NCI-H1048 (cell line): ENCODE results near the gene MCTP1.
"Not testable (repeated sequence)": the region's sequence is repeated elsewhere in the genome, so short reads cannot be mapped to it uniquely, and the experiment has no call there.

ENCODE experiments used
- DNase-seq: peaks from one replicate; lab custom pipeline; 2025; lab: John Stamatoyannopoulos, UW

The MCTP1 gene

DNA sequence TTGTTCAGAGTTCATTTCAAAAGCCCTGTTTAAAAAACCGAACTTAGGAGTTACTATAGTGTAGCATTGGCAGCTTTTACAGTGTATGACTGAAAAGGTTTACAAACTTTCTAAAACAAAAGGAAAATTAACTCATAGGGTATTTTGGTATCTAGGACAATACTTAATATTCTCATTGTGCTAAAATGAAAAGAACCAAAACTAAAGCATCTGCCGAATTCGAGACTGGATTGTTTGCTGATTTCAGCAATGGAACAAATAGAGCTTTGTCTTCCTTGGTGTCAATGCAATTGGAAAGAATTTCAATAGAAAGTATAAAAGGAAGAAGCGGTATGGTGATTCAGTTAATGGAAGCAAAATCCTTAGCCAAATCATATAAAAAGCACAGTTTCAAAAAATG lies 412.4 kb downstream of the MCTP1 start:
- no peak for DNase-seq

DNA sequence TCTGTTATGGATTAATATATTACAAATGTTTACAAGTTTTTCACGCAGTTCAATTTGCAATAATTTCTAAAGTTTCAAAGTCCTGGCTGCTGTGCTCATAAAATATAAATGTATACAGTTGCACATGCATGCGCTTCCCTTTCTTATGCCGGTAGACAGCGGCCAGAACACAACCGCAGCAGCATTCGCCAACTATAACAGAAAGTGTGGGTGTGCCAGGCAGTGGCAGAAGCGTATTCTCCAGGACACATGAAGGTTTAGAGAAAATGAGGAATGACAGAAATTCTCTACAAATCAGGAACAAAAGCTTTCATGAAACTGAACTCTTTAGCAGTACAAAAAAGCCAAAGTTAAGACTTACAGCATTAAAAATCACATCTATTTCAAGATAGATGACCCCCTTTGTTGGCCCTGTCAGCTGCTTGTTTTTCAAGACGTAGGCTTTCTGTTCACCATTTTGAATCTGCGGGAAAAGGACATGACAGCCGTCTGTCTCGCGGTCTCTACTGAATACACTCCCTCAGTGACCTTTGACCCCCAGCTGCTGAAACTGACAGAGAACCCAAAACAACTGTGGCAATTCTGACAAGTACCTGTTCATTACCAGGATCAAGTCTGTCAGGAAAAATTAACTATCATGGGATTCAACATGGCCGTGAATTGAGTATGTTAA lies 414.2 kb downstream of the MCTP1 start:
- DNase-seq = no peak

DNA sequence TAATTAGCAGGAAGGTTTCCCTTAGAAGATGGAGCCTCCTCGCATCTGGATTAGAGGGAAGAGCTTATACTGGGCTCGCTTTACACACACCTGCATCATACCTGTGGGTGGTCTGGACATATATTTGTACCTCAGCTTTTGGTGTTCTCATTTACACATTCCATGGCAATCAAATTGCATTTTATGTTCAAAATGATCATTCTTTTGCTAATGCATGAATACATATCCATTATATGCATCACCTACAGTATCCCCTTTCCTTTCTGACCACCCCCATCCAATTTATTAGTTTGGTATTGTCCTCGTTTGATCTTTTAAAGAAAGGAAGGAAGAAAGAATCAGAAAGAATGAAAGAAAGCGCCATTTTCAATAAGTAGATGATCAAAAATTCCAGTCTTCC lies 415.0 kb downstream of the MCTP1 start:
- no peak for DNase-seq

DNA sequence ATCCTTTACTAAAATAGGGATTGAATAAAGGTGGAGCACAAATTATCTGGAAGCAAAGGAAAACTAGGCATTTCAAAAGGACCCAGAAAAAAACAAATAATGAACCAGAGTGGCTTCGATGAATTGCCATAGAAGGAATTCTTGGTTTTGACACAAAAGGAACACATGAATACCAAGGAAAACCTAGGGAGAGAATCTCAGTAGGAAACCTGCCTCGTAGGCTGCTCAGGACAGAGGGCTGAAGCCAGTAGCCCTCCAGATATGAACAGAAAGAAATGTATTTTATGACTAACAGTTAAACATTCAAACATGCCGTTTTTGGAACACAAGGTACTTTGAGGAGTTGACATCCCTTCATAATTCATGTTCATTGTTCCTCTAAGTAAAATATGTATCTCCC lies 420.9 kb downstream of the MCTP1 start:
- no peak for DNase-seq

DNA sequence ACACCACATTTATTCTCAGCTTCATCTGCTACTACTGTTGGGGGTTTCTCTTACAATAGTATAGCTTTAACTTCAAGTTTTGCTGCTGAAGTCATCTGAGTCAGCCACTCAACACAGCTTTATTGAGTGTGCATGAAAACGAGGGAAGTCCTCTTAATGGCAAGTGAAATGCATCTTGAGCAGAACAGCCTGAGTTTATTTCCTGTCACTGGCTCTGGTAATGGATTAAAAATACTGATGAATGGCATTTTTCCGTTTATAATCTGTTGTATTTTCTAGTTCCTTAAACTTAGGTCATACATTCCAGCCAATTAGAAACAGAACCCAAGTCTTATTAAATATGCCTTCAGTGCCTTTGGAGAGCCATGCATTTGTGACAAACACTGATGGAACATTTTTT lies 427.8 kb downstream of the MCTP1 start:
- no peak for DNase-seq

DNA sequence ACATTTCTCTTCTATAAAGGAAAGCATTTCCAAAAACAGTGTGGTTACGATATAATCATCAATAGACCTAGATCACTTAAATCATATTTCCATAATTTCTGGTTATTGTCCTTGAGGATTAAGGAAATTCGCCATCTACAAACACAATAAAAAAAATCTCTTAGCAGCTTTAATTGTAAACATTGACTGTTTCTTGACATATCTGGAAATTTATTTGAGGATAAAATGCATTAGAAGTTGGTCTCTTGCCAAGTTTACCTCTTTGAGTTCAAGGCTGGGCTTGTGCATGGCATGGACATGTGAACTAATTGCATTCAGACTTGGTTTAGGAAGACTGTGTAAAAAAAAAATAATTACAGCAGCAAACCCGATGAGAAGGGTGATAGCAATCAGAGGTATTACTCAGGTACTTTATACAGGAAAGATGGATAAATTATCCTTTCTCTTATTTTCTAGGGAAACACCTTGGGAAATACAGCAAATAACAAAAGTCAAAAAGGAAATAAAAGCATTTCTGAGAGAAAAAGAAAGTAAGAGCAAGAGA lies 428.6 kb downstream of the MCTP1 start:
- DNase-seq = no peak

DNA sequence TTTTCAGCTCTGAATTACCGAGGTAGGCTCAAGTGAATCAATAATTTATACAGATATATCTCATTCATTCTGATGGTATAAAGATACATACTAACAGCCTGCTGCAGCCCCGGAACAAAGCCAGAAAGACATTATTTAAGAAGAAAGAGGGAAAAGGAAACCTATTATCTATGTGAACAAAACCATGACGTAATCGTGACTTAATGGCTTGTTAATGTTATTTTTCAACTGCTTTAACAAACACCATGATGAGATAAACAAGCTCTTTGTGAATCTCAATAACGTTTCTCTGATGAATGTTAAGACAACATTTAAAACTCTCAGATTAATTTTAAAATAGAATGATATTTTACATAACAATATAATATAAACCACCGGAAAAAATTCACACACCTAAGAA lies 429.4 kb downstream of the MCTP1 start:
- DNase-seq = no peak

DNA sequence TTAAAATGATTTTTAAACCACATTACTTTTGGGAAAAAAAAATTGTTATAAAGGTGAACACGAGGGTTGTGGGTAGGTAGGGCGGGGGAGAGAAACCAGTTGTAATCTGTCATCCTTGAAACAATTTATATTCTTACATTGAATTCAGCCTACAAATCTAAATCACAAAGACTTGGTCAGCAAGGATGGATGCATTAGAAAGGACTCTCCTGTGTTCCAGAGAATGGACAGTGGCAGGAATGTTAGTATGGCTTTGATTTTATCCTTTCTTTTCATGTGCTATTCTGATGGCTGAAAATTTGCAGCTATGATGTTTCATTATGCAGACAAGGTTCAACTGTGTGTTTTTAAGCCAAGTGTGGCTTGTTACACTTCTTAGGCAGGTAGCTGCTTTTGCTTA lies 431.8 kb downstream of the MCTP1 start:
- no peak for DNase-seq

DNA sequence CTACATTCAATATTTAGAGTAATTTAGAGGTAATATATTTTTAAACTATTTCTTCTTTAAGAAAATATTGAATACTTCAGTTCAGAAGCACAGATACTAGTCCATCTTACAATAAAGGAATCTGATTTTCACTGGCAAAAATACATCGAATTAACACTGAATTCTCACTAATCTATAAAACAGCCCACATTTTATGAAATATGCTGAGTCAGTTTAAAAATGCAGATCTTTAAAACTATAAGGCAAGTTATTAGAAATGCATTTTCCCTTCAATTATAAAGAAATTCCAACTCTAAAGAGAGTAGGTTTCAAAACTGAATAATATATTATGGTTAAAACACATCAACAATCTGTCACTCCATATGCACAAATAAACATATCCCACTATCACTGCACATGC lies 433.9 kb downstream of the MCTP1 start:
- DNase-seq = no peak

DNA sequence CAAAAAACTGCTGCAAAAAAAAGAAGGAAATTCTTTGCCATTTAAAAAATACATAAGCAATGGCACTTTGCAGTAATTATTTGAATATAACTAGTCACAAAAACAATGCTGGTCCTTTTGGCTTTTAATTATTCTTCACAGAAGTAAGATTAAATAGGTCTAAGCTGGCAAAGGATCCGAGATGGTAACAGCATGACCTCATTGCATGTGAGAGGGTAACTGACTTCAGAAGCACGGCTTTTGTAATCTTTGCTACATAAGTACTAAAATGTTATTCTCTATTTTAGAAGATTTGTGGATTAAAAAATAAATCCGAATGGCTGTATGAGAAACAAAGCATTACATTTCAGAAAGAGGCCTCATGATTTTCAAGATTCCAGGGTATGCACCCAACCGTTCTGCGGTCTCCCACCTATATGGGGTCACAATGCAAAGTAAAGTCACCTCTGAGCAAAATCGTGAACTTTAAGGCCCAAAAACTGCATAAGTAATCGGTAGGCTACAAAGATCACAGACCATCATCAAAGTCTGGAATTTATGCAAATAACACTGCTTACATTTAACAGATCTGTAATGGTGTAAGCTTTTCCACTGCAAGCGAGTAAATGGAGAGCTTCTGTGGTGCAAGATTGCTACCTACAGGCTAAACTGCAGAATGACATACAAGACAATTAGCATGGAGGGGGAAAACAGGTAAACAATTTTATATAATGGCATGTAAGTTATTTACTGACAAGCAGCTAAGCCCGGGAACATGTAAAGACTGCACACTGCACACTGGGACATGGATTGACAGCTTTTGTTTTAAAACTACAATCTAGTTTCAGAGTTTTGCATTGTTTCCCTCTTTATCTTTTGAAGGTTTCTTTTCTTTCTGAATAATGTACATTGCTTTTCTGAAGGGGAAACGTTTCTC lies 434.8 kb downstream of the MCTP1 start:
- DNase-seq = peak; percentile 61

DNA sequence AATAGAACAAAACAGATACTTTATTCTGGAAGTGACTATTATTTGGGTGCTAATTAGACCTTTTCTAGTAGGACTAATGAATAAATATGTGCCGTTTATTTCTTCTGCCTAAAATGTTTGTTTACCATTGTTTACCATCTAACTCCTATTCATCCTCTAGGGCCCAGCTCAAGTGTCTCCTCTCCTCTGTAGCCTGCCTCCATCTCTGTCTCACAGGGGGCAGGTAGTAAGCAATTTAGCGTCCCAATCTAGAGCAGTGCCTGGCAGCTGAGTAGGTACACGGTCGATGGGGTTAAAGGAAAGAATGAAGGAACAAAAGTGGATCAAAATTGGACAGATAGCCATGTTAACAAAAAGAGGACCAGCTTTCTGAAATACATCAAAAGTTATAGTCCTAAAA lies 435.6 kb downstream of the MCTP1 start:
- DNase-seq = no peak

DNA sequence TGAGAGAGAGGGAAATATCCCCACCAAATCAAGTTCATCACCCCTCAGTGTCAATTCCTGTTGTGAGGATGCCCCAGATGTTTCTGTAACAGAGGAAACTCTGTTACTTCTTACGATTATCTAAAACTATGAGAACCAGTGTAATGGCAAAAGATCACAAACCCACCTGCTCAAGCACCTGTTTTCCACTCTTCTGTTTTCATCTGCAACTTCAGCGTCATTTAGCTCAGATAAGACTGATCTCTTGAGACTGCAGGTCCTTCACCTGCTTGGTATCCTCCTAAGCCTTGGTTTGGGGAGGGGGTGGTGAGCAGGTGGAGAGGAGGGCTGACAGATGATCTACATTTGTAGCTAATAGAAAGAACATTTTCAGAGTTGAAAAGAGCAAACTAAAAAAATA lies 437.2 kb downstream of the MCTP1 start:
- no peak for DNase-seq

DNA sequence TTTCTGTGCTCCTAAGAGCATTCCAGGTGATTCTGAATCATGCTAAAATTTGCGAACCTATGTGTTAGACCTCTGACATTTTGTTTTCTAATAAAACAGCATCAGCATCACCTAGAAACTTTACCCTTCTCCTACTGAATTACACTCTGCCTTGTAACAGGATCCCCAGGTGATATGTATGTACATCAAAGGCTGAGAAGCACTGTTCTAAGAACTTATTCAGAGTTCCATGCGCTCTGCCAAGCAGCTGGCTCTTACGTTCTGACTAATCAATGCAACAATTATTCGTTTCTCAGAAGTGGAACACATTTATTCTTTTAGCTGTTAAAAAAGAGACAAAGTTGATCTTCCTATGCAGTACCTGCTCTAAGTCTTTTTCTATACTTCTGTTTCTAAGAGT lies 437.9 kb downstream of the MCTP1 start:
- no peak for DNase-seq

DNA sequence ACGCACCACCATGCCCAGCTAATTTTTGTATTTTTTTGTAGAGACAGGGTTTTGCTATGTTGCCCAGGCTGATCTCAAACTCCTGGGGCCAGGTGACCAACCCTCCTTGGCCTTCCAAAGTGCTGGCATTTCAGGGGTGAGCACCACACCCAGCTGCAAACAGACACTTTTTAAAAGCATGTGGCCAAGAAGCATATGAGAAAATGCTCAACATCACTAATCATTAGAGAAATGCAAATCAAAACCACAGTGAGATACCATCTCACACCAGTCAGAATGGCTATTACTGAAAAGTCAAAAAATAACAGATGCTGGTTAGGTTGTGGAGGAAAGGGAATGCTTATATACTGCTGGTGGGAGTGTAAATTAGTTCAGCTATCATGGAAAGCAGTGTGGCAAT lies 439.2 kb downstream of the MCTP1 start:
- not testable (repeated sequence) for DNase-seq

DNA sequence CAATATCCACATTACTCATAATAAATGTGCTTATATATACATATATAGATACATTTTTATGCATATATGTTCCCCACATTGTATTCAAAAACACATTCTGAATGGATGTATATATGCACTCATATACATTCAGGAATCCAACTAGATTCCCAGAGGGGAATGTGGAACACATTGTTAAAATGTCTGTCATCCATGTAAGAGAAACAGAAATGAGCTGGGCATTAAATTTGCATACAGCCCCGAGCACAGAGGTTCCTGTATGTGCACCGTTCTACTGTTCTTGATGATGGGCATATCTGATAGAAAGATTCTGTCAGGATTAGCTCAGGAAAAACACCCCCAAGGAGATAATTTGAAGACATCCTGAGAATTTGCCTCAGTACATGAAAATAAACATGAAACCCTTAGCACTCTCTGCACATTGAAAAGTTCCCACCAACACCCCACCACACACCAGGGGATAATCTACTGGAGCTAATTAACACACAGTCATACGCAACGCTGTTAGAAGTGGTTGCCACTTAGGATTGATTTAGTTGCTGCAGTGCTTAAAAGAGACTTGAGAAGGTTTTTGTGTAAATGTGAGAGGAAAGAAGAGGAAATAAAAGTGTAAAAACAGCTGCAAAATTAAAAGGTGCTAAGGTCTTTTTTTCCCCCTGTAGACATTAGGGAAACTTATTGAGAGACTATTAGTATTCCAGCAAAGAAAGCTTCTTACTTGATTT lies 443.1 kb downstream of the MCTP1 start:
- no peak for DNase-seq

DNA sequence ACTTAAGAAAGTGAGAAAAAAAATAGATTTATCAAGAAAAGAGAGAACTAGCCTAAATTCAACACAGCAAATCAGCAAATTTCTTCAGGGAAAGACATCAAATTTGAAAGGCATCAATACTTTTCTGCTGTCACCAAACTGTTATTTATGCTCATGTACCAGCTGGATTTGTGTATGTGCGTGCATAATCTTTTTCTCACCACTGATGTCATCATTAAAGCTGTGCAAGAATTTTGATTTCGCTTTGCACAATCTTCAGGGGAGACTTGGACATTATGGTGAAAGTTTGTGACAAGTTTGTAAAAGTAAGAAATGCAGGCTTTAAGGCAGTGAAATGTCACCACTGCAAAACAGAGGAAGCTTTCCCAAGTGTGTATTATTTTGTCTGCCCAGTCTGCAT lies 451.0 kb downstream of the MCTP1 start:
- DNase-seq = no peak

DNA sequence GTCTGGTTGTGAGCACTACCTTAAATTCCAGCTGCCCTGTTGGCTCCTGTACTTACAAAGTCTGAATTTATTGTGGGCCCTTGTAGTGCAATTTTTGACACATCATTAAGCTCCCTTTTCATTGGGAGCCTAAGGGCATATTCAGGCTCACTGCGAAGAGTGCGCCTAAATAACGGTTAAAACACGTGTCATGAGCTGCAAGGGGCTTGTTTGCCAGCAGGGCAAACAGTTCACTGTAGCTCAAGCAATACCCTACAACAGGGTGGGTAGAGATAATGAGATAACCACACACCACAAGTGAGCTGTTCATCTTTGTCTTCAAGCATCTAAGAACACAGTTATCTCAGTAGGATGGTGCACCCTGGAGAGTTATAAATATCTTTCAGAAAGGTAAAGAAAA lies 452.2 kb downstream of the MCTP1 start:
- no peak for DNase-seq

DNA sequence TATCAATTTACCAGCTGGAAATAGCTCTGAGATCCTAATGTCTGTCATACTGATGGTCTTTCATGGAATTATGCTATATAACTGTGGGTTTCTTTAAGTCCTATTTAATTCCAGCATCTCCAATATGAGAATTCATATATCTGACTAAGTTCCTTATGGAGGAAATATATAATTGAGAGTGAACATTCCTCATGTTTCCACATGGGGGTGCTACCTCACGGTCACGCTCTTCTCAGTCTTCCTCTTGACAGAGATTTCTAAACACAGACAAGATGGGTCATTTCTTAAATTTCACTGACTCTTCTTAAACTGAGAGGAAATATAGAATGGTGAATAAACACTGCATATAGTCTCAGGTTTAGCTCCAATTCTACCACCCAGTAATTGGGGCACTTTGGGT lies 454.4 kb downstream of the MCTP1 start:
- DNase-seq = no peak

DNA sequence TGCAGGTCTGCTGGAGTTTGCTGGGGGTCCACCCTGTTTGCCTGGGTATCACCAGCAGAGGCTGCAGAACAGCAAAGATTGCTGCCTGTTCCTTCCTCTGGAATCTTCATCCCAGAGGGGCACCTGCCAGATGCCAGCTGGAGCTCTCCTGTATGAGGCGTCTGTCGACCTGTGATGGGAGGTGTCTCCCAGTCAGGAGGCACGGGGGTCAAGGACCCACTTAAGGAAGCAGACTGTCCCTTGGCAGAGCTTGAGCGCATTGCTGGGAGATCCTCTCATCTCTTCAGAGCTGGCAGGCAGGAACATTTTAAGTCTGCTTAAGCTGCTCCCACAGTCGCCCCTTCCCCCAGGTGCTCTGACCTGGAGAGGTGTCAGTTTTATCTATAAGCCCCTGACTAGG lies 456.7 kb downstream of the MCTP1 start:
- not testable (repeated sequence) for DNase-seq

DNA sequence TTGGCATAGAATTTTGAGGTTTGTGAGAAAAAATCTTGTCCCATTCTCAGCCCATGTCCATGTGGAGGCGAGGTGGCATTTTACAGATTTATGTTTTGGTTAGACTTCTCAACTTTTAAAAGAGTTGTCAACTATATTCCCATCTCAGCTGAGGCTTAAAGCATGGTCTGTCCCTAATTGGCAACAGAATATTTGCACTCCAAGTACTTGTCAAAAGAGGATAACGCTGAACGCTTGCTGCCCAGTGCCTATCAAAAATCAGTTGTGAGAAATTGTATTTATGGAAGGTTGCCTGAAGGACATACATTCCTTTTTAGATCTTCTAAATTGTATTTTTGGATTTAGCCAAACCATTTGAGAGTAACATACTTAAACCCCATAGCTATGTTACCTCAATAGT lies 464.4 kb downstream of the MCTP1 start:
- no peak for DNase-seq

DNA sequence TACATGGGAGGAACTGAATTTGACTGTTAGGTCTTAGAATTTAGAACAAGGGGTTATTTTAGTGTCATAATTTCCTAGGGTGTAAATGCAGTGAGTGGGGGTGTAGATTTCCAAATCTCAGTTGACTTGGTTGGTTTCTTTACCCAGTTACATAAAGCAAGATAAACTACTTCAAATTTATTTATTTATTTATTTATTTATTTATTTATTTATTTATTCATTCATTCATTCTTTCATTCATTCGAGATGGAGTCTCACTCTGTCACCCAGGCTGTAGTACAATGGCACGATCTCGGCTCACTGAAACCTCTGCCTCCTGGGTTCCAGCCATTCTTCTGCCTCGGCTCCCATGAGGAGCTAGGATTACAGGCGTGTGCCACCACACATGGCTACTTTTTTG lies 466.0 kb downstream of the MCTP1 start:
- no peak for DNase-seq

DNA sequence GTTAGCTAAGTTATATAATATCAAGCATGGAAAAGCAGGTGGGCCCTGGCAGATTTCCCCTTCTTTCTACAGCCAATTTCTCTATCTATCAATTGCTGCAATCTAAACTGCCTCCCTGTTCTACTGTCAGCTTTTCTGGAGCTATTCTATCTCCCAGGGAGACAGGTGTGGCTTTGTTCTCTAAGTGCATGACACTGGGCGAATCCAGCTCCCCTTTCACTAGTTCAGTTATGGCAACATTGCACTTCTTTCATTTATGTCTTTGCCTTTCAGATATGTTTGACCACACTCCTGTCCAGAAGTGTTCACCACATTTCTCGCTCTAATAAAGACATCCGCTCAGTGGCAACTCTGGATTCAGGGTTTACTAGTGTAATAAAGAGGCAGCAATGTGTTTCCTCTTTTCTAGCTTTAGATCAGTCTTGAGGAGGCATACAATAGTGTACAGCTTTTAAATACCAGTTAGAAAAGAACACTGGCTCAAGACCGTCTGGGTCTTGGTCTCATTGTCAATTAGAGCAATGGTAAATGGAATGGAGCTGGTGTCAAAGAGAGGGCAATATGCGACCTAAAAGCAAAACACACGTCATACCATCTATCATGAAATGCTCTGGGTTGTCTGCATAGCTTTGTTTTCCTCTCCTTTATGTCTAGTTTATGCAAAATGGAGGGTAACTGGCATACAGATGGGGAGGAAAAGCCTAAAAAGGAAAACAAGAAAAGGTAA lies 469.4 kb downstream of the MCTP1 start:
- no peak for DNase-seq
